Cardiac septum (tissue), 1 donor: Measurements from ENCODE around the gene PRCD. TPM values are rescaled to one million over a fixed set of nuclear protein-coding genes. Genes with fewer than 3 reads are reported as not detected.
"Not testable (repeated sequence)": the region's sequence is repeated elsewhere in the genome, so short reads cannot be mapped to it uniquely, and the experiment has no call there.

Source experiments
- DNase-seq: peaks from one replicate; pipeline ENCODE4 v3.0.0-alpha.2; 2020; ENCODE audit warnings: low spot score
- intact Hi-C: fragments of 100-400 bp; cut with DNase I; formaldehyde crosslinking; loops from one replicate; pipeline ENCODE4 v1.14.0; 2022
- total RNA-seq: library from RNA; stranded (reverse); fragmentation: NEBNext Ultra II Directional; extraction: Animal tissue kit (Norgen Biotek cat#: 25700); gene quantifications from one replicate; pipeline ENCODE4 v1.2.1, GENCODE V29; 2021
- donor health status: DM: no; HTN: no; CAD: no.

PRCD gene
- total RNA-seq, 1 donor from 2014 or later: 2.7 TPM

DNA sequence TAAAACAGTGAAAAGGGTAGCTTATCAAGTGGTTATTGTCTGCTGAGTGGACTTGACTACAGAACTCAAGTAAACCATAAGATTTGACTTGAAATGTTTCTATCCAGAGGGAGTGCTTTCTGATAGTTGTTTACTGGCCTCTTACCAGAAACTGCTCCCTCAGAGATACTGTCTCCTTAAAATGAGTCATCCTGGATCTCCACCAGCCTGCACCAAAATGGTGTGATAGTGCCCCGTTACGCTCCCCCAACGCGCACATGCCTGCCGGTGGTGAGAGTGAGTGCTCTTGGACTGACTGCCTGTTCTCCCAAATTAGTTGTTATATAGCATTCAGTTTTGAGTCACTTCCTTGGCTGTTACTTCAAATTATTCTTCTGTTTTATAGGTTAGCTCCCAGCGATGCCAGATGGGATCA lies 22.9 kb downstream of the PRCD start:
- intact Hi-C loops: no loop called here
- no peak for DNase-seq

DNA sequence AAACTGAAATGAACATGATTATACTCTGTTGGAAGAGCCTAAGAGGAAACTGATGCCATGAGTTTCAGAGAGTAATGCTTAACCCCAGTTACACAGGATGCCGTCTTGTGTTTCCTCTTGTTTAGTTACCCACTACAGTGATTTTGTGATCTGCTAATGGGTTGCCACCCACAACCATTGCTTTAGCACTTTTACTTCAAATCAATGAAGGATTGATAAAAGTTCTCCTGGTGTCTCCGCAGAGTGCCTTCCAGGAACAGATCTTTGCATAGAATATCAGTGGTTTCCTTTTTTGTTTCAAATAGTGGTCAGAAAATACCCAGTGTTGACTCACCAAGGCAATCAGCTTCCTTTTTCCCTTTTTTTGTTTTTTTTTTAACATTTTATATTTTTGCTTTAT lies 23.5 kb downstream of the PRCD start:
- intact Hi-C loops, DNase-seq: not testable (repeated sequence)

DNA sequence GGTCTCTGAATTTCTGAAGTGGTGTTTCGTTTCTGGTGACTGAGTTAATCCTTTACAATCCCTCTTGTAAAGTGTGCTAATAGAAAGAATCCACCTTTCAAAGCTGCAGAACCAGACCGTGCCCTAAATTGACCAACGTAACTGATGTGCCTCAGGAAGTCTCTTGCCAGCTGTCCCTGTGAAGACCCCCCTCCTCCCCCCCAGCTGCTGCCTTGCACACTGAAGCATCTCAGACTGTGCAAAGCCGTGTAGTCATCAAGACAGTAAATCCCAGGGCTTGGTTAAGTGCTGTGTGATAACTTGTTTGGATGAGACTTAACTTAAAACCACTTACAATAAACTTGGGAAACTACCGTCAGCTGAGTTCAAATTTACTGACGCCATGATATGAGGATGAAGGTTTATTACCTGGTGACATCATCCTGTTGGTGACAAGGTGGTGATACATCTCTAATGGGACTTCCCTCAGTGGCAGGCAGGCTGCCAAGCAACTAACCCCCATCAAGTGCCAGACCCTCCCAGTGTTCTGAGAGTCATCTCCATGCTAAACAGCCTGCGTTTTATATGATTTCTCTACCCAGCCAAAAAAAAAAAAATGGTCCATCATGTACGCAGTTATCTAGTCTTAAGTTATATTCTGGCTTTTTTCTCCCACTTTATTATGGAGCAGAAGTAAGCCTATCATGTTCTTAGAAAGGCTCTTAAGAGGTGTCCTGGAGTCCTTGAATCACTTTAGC lies 25.3 kb downstream of the PRCD start:
- intact Hi-C loops: not testable (repeated sequence)

DNA sequence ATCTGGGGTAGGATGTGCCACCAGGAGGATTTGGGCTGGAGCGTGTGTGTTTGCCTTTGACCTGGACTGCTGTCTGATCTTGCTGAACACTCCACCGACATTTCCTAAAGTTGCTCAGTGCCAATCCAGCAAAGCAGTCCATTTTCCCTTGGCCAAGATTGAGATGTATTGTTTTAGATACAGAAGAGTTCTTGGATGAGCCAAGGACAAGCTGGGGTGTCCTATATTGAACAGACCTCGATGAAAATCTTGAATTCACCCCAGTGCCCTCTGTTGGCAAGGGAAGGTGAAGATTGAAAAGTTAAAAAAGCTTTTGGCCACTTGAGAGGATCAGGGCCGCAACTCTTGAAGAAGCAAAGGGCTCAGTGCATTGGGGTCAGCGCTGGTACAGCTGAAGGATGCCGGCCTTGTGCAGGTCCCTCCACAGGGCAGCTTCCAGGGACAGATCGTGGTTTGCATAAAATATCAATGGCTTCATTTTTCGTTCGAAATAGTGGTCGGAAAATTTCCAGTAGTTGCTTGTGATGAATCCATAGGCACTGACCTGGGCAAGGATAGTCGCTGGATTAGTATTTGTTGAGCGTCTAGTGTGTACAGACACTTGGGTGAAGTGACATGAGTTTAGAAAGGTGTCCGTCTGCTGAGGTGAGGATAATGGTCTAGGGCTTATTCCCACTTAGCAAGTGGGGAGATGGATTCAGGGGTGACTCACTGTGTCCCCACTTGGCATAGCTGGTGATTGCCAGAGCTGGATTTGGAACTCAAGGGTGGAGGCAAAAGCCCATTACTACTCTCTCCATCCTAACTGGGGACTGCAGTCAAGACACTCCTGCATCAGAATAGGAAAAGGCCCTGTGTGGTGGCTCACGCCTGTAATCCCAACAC lies 26.1 kb downstream of the PRCD start:
- intact Hi-C loops: no loop called here
- no peak for DNase-seq

More for the DNA sequence above, 25.3 kb downstream of the PRCD start:
- not testable (repeated sequence) for DNase-seq

DNA sequence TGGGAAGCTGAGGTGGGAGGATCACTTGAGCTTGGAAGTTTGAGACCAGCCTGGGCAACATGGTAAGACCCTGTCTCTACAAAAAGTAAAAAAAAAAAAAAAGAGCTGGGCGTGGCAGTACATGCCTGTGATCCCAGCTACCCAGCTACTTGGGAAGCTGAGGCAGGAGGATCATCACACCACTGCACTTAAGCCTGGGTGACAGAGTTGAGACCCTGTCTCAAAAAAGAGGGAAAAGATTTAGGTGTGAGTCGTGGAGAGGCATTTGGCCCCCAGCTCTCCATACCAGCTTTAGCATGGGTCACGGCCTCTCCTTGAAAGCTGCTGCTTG lies 26.7 kb downstream of the PRCD start:
- DNase-seq: no peak
- intact Hi-C loops: no loop called here

DNA sequence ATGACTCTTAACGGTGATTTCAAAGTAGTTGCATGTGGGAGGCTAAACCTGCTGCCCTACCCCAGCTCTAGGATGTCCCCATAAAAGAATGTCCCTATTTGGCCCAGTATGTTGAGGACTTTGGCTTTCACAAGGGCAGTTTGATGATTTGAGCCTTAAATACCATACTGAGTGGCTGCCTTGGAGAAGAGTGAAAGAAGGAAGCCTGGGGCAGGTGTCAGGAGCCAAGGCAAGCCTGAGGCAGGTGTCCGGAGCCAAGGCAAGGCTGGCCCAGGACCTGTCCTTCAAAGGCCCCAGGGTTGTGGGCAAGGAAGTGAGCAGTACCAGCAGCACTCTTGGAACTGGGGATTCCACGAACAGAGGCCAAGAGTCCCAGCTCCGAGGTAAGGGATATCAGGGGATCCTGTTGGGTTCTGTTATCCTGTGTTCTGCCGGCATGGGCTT lies 27.2 kb downstream of the PRCD start:
- no peak for DNase-seq
- intact Hi-C loops: no loop called here

DNA sequence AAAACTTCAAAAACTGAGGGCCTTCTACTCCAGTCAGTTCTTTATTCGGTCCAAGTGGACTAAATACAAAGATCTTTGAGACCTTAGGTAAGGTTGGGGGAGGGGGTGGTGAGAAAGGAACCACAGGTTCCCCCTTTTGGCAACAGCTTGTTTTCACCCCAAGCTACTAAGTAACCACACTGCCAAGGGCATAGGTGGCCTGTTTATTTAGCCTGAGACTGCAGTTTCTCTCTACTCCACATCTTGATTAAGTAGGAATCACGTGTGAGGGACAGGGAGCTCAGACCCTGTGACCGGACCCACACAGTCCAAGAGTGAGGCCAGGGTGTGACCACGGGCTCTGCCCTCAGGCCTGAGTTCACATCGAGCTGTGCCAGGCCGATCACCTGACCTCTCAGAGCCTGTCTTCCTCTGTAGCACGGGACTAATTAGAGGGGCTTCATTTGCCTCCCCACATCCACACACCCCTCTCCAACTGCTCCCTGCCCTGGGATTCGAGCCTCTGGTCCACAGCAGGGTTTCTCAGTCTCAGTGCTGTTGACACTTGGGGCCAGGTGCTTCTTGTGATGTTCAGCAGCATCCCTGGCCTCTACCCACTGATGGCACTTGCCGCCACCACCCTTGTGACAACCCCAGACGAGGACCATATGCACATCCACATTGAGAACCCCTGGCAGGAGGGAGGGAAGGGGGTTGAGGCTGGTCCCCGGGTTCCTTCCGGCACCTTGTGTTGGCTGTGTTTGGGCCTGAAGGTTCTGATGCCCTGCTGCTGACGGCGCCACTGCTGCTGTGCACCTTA lies 28.0 kb downstream of the PRCD start:
- DNase-seq: peak; percentile 77
- intact Hi-C loops: no loop called here

DNA sequence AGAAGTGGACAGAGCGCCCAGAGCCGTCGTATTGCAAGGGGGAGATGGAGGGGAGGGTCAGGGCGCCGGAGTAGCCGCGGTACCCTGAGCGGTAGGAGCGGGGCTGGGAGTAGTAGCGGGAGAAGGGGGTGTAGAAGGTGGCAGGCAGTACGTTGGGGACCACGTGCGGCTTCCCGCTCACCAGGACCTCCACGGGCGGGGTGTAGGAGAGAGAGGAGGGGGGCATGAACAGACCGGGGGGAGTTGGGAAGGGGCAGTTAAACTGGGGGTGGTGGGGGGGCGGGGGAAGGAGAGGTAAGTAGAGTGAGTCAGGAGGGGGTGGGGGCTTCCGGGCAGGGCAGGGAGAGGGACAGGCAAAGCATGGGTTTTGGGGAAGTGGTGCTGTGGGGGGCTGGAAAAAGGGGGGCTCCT lies 29.0 kb downstream of the PRCD start:
- DNase-seq: peak; percentile 29
- intact Hi-C loops: no loop called here

DNA sequence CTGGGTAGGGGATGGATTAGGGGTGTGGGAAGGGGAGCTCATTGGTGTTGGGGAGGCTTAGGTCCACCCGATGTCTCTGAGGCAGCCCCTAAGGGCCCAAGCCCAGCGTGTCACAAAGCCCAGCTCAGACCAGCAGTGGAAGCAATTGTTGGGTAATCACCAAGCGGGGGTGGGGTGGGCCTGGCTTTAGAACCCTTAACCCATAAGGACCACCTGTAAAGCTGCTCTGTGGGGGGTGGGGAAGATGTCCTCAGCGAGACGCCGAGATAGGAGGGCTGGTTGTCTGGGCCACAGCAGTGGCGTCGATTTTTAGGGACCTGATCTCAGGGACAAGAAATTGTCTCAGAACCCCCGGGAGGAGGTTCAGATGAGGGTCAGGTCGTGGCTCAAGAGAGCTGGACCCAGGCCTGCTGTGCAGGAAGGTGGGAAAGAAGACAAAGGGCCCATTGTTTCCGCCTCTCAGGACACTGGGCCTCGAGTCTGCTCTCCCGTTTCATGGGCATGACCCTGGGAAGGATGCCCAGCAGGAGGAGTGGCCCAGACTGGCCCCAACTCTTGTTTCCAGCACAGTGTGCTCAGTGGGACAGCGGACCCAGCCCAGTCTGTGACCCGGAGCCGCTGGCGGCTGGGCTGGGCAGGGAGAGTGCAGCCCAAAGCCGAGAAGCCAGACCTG lies 29.9 kb downstream of the PRCD start:
- DNase-seq: peak; percentile 68
- intact Hi-C loops: no loop called here

DNA sequence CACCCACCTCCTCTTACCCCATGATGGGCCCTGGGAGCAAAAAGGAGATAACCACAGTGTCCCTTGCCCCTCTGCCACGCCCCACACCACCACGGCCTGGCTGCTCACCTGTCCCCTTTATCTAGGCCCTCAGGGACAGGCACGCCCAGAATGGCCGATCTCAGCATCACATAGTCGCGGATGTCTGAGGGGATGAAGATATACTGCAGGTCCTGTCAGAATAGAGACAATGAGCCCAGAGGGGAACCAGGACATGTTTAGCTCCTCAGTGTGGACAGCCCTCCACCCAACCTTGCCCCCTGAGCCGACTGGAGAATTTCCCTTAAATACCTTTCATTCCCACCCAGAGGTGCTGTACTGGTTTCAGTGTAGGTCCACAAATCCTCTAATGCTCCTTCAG lies 30.6 kb downstream of the PRCD start:
- peak; percentile 47 for DNase-seq
- intact Hi-C loops: no loop called here

DNA sequence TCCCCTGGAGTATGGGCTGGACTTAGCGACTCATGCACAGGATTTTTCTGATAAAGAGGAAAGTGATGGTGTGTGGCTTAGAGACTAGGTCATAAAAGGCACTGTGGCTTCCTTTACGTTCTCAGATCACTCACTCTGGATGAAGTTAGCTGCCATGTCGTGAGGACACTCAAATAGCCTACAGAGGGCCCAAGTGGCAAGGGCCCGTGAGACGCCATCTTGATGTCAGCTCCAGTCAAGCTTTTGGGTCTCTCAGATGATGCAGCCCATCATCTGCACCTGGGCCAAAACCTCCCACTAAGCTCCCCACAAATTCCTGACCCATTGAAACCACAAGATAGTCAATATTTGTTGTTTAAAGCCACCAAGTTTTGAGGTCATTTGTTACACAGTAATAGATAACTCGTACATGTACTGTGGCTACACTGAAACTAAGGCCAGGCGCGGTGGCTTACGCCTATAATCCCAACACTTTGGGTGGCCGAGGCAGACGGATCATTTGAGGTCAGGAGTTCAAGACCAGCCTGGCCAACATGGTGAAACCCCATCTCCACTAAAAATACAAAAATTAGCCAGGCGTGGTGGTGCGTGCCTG lies 31.1 kb downstream of the PRCD start:
- intact Hi-C loops: no loop called here
- no peak for DNase-seq

DNA sequence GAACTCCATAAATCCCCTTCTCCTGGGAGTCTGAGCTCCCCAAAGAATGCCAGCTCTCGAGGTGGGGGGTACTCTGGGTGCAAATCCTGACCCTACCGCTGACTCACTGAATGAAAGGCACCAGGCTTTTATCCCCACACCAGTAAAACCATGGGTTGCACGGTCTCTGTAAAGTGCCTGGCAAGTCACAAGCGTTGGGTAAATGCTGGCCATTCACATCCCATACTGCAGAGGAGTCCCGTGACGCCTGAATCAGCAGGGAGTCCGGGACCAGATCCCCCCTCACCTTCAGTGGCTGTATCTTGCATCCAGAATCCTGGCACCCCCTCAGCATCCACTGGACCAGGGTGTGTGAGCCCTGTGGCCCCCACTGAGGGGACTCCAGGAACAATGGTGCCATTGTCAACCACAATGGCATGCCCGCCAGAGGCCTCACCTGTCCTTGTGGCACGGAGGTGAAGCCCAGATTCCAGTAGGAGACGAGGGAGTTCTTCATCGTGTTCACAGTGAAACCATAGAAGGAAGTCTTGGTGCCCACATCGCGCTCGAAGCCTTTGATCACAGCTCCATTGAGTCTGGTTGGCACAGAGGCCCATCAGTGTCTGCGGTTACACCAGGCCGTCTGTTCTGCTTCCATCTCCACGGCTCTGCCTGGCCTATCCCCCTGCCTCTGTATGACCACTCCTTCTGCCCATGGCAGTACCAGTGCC lies 32.5 kb downstream of the PRCD start:
- intact Hi-C loops: no loop called here

DNA sequence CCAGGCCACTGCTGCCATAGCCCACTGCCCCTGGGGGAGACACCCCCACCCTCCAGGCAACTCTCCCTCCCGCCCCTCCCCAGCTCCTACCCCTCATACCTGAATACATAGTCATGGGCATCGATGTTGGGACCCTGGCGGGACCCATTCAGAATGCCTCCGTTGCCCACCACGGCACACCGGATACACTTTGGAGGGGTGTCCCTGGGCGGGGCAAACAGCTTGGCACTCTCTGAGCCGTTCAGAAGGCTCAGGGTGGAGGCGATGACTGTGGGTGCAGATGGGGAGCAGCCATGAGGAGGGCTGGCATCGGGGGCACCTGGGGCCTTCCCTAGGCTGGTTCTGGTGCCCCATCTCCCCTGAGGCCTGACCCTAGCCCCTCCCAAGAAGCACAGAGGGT lies 33.3 kb downstream of the PRCD start:
- no peak for DNase-seq
- intact Hi-C loops: no loop called here

More for the DNA sequence above, 32.5 kb downstream of the PRCD start:
- DNase-seq: peak; percentile 67

DNA sequence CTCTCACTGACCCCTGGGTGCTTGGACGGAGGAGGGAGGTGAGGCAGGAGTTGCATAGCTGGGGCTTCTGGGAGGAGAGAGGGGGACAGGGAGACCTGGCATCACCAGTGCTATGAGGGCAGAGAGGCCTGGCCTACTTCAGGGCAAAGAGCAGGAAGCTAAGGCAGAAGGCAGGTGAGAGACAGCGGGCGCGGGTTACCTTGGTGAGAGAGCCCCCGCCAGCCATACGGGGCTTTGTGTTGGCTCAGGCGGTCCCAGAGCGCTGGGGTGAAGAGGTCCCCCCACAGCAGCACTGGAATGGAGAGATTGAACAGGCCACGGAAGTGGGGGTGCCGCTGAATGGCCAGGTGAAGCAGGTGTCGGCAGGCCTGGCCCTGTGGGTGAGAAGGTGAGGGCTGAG lies 34.3 kb downstream of the PRCD start:
- DNase-seq: no peak
- intact Hi-C loops: no loop called here

DNA sequence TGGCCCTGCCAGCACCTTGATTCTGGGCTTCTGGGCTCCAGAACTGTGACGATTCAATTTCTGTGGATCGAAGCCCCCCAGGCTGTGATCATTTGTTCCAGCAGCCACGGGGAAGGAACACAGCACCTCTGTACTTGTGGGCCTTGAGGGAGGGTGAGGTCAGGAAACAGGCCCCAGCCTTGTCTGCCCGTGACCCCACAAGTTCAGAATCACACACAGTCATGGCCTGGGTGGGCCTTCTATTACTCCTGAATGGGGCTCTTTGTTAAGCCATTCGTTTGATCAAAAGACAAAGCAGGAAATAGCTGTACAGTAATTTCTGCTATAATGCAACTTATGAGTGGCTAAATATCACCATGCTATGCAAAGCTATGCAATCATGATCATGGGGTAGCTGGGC lies 35.7 kb downstream of the PRCD start:
- no peak for DNase-seq
- intact Hi-C loops: no loop called here

DNA sequence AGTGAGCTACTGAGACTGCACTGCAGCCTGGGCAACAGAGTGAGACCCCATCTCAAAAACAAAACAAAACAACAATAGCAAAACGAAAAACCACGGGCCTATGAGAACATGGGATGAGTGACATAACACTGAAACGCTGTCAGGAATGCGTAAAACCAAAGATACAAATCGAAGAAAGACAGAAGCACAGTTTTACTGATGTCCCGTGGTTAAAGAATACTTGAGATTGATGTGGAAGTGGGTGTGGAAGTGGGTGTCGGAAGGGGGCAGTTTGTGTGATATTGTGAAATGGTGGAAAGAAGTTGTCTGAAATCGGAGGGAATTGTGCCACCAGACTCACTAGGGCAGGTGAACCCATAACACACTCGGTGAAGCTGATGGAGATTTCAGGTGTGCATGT lies 36.3 kb downstream of the PRCD start:
- intact Hi-C loops: no loop called here
- DNase-seq: no peak

DNA sequence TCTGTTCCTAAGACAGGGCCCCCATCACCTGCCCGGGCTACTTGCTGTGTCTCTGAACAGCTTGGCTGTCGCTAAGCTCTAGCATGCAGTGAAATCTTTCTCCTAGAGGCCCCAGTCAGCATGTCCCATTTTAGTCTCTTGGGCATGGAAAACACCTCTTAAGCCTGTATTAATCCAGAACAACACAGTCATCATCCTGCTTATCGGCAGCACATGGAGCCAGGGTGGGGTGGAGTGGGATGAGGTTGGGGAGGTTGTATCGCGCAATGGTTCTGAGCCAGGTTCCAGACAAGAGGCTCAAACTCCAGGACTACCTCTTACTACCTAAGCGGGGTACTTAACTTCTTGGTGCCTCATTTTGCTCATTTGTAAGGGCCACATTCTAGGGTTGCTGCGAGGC lies 38.0 kb downstream of the PRCD start:
- intact Hi-C loops: no loop called here
- DNase-seq: no peak

DNA sequence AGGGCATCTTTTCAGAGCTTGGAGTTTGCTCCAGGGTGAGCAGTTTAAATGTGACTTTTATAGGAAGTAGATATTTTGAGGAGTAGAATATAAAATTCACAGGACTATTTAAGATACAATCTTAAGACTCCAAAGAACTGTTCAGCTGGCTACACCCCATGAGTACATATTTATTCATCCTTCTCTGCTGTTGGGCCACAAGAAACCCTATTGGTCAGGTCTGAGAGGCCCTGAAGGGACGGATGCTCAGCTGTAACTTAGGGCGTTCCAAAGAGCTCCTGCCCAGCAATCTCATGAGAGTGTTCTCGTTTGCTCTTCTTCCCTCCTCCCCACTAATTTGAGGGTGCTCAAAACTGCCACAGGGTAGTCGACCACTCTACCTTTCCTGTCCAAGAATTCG lies 38.5 kb downstream of the PRCD start:
- DNase-seq: no peak
- intact Hi-C loops: no loop called here

DNA sequence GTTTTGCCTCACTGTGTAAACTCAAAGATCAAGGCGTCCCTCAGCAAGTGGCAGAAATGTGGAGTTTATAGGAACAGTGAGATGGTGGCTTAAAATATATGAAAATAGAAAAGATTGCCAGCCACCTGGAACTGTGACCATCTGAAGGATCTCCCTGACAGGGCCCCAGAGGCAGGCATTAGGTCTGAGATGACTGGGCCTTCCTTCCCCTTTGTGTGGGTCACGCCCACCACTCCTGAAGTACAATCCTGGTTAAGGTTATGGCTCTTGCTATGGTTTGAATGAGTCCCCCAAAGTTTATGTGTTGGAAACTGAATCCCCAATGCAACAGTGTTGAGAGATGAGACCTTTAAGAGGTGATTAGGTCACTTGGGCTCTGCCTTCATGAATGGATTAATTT lies 39.4 kb downstream of the PRCD start:
- no peak for DNase-seq
- intact Hi-C loops: no loop called here
